K562 (cell line): ENCODE results near the gene GBA2. TPM values are rescaled to one million over a fixed set of nuclear protein-coding genes. Genes with fewer than 3 reads are reported as not detected.

Experiments
- BCOR ChIP-seq: fragments of 450-650 bp; IDR thresholded peaks from 2 replicates; pipeline ENCODE4 v1.6.1; 2016
- BRCA1 ChIP-seq, 2 experiments: fragments of 450-650 bp in 1 of 2; sonication (generic) in 1 of 2; formaldehyde crosslinking in 1 of 2; IDR thresholded peaks; 2 replicates each; pipeline versions ENCODE4 v1.5.0 to v1.6.1; 2017 to 2020; ENCODE audit warnings: mild to moderate bottlenecking in 1 of 2, missing genetic modification reagents in 1 of 2
- BRF1 ChIP-seq: IDR thresholded peaks from 3 replicates; pipeline ENCODE4 v1.6.1; 2011; ENCODE audit warnings: borderline replicate concordance, mild to moderate bottlenecking; ENCODE audit not compliant: insufficient read length; ENCODE audit errors: extremely low read depth
- CEBPG ChIP-seq, 3 experiments: fragments of 200-800 bp in 1 of 3; sonication (Bioruptor generic) in 1 of 3; sonication (generic) in 1 of 3; formaldehyde crosslinking in 1 of 3; IDR thresholded peaks in 2 of 3; conservative IDR thresholded peaks in 1 of 3; 2 replicates each; pipeline versions ENCODE4 v1.6.1 to v1.8.0; 2016 to 2022; ENCODE audit warnings: missing compliant biosample characterization in 2 of 3, missing genetic modification characterization in 2 of 3, mild to moderate bottlenecking in 1 of 3, missing genetic modification reagents in 1 of 3
- DMBX1 ChIP-seq: fragments of 250-450 bp; sonication (Bioruptor Pico); IDR thresholded peaks from 2 replicates; pipeline ENCODE4 v1.8.0; 2022; ENCODE audit warnings: inconsistent platforms, mild to moderate bottlenecking, moderate library complexity, borderline replicate concordance
- EHMT2 ChIP-seq: fragments of 450-650 bp; IDR thresholded peaks from 2 replicates; pipeline ENCODE4 v1.6.1; 2018; ENCODE audit warnings: antibody characterized with exemption
- GABPA ChIP-seq: fragments of 200-800 bp; sonication (Bioruptor generic); conservative IDR thresholded peaks from 2 replicates; pipeline ENCODE4 v1.6.1; 2016; ENCODE audit warnings: low read depth, missing genetic modification characterization, missing compliant biosample characterization
- JUNB ChIP-seq: fragments of 450-650 bp; formaldehyde crosslinking; conservative IDR thresholded peaks from 2 replicates; pipeline ENCODE4 v1.4.0; 2020; ENCODE audit warnings: mild to moderate bottlenecking
- MCM5 ChIP-seq: fragments of 450-650 bp; IDR thresholded peaks from 2 replicates; pipeline ENCODE4 v1.6.1; 2016; ENCODE audit warnings: low read depth
- NCOA6 ChIP-seq: fragments of 450-650 bp; IDR thresholded peaks from 2 replicates; pipeline ENCODE4 v1.6.1; 2017; ENCODE audit warnings: mild to moderate bottlenecking
- NR2C2 ChIP-seq, 2 experiments: fragments of 200-800 bp in 1 of 2; sonication (Bioruptor generic) in 1 of 2; sonication (generic) in 1 of 2; formaldehyde crosslinking in 1 of 2; IDR thresholded peaks; 2 replicates each; pipeline versions ENCODE4 v1.6.1 to v1.8.0; 2016 to 2022; ENCODE audit warnings: mild to moderate bottlenecking in 1 of 2, missing compliant biosample characterization in 1 of 2, missing genetic modification characterization in 1 of 2, missing genetic modification reagents in 1 of 2
- PHTF2 ChIP-seq: fragments of 250-450 bp; sonication (Bioruptor Pico); IDR thresholded peaks from 2 replicates; pipeline ENCODE4 v1.5.0; 2021; ENCODE audit warnings: mild to moderate bottlenecking
- SMARCA5 ChIP-seq: fragments of 450-650 bp; IDR thresholded peaks from 2 replicates; pipeline ENCODE4 v1.6.1; 2016
- SPI1 ChIP-seq: IDR thresholded peaks from 2 replicates; pipeline ENCODE4 v1.6.1; 2011; ENCODE audit warnings: low read depth, low read length, control low read depth, borderline replicate concordance
- STAT5A ChIP-seq: IDR thresholded peaks from 2 replicates; pipeline ENCODE4 v1.6.1; 2012; ENCODE audit warnings: low read length, inconsistent platforms, borderline replicate concordance
- ZNF224 ChIP-seq: sonication (generic); formaldehyde crosslinking; IDR thresholded peaks from 2 replicates; pipeline ENCODE4 v1.8.0; 2022; ENCODE audit warnings: mild to moderate bottlenecking, missing genetic modification reagents
- ZNF436 ChIP-seq: fragments of 250-450, 450-650 bp; sonication (Bioruptor Pico); formaldehyde crosslinking; IDR thresholded peaks from 2 replicates; pipeline ENCODE4 v1.7.0; 2020; ENCODE audit warnings: mild to moderate bottlenecking
- ZNF551 ChIP-seq: fragments of 250-450 bp; sonication (Bioruptor Pico); IDR thresholded peaks from 2 replicates; pipeline ENCODE4 v1.5.0; 2021; ENCODE audit warnings: mild to moderate bottlenecking, moderate library complexity
- polyA plus RNA-seq, 8 experiments: library from polyadenylated mRNA; depleted of rRNA in 4 of 8; stranded (reverse) in 5 of 8; unstranded in 3 of 8; fragments of >200 nt; fragmentation: Nextera tagmentation in 2 of 8; fragmentation: Illumina TruSeq in 1 of 8; extraction: Ambion mirVana in 2 of 8; extraction: Trizol in 1 of 8; gene quantifications; 2 replicates each; pipeline versions ENCODE4 v1.2.1 to v1.2.3, GENCODE V29; 2011 to 2014; ENCODE audit warnings: inconsistent platforms in 1 of 8, missing spikeins in 1 of 8
- total RNA-seq, 7 experiments: library from RNA; depleted of rRNA in 6 of 7; stranded (reverse); fragments of >200 nt in 6 of 7; fragmentation: Illumina TruSeq in 2 of 7; extraction: Trizol in 2 of 7; gene quantifications; 2 replicates each; pipeline versions ENCODE4 v1.2.1 to v1.2.3, GENCODE V29; 2011 to 2021; ENCODE audit warnings: low replicate concordance in 1 of 7
- TF ChIP-seq, protein P1 (sequence below): IDR thresholded peaks from 3 replicates; pipeline ENCODE4 v1.6.1; 2011; ENCODE audit warnings: borderline replicate concordance, mild to moderate bottlenecking, moderate library complexity; ENCODE audit not compliant: insufficient read length; ENCODE audit errors: extremely low read depth
- TF ChIP-seq, protein P2 (sequence below): fragments of 150-350 bp; conservative IDR thresholded peaks from 2 replicates; pipeline ENCODE4 v1.6.1; 2014; ENCODE audit warnings: low read length
- TF ChIP-seq, protein P3 (sequence below): sonication (generic); formaldehyde crosslinking; IDR thresholded peaks from 2 replicates; pipeline ENCODE4 v1.8.0; 2022; ENCODE audit warnings: mild to moderate bottlenecking, missing genetic modification reagents

The GBA2 gene
- total and polyA plus RNA-seq, 9 of the 15 experiments (the other 6 are each of a cell fraction or from before 2014, with no cell fraction given): 14.1 to 60.4 (median 32.1) TPM

DNA sequence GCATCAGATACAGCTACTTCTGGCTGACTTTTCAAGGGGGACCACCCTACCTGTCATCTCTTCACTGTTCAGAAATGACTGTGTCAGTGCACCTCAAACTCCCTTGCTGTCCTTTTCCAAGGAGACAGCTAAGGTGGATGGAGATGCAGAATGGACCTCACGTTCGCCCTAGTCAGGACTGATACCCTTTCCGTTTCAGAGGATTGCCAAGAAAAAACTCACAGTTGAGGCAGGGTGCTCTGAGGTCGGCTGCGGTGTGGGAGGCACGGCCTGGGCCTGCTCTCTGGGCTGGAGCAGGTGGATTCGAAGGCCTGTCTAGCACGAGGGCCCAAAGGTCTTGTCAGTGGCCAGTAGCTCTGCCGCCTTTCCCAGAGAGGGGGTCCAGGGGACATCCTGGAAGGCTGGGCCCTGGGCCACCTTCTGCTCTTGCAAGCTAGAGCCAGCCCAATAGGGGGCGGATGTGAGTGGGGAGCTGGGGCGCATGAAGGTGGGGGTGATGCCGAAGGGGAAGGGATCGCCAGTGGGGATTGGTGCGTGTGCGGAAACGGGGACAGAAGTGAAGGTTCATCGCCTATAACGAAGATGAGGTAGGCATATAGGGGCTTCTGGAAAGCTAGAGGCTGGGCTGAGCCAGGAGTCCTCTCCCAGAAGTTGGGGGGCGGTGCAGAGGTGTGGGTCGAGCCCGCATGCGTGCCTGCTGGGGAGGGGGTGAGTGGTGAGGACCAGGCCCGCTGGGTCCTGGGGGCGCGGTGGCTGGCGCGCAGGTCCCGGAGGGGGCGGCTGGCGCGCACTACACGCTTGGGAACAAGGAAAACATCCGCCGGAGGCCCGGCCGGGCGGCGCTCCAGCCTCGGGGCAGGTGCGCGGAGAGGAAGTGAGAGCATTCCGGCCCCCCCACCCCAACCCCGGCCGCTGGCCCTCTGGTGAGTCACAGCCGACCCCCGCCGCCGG lies 7.5 kb upstream of the GBA2 start (continued):
- TF ChIP-seq, protein P1, sequence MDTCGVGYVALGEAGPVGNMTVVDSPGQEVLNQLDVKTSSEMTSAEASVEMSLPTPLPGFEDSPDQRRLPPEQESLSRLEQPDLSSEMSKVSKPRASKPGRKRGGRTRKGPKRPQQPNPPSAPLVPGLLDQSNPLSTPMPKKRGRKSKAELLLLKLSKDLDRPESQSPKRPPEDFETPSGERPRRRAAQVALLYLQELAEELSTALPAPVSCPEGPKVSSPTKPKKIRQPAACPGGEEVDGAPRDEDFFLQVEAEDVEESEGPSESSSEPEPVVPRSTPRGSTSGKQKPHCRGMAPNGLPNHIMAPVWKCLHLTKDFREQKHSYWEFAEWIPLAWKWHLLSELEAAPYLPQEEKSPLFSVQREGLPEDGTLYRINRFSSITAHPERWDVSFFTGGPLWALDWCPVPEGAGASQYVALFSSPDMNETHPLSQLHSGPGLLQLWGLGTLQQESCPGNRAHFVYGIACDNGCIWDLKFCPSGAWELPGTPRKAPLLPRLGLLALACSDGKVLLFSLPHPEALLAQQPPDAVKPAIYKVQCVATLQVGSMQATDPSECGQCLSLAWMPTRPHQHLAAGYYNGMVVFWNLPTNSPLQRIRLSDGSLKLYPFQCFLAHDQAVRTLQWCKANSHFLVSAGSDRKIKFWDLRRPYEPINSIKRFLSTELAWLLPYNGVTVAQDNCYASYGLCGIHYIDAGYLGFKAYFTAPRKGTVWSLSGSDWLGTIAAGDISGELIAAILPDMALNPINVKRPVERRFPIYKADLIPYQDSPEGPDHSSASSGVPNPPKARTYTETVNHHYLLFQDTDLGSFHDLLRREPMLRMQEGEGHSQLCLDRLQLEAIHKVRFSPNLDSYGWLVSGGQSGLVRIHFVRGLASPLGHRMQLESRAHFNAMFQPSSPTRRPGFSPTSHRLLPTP: no peak
- TF ChIP-seq MCM5 (no peak), GABPA (tag) (0 out of 2 replicates have a peak, but pooled peaks have one; percentile 57), BRCA1 (IDR thresholded peaks at IDR 0.05) (no peak), BRCA1 (CRISPR knock-in tag; IDR thresholded peaks at IDR 0.05) (no peak), SMARCA5 (no peak), ZNF436 (CRISPR knock-in tag) (no peak), BCOR (no peak), BRF1 (no peak), CEBPG (CRISPR knock-in tag; IDR thresholded peaks at IDR 0.05) (no peak), CEBPG (tag; conservative IDR thresholded peaks at IDR 0.05 in 1 of 2, IDR thresholded peaks at IDR 0.05 in 1 of 2) (no peak), JUNB (CRISPR knock-in tag) (no peak), SPI1 (peak; percentile 54; the same call in 1 of the 2 replicates), NCOA6 (no peak), PHTF2 (CRISPR knock-in tag) (no peak), NR2C2 (CRISPR knock-in tag; IDR thresholded peaks at IDR 0.05) (no peak), NR2C2 (tag; IDR thresholded peaks at IDR 0.05) (no peak; the same call in 1 of the 2 replicates), EHMT2 (0 out of 2 replicates have a peak, but pooled peaks have one; percentile 37), DMBX1 (no peak), STAT5A (no peak), ZNF551 (CRISPR knock-in tag) (no peak), ZNF224 (CRISPR knock-in tag) (no peak)
- TF ChIP-seq, protein P2, sequence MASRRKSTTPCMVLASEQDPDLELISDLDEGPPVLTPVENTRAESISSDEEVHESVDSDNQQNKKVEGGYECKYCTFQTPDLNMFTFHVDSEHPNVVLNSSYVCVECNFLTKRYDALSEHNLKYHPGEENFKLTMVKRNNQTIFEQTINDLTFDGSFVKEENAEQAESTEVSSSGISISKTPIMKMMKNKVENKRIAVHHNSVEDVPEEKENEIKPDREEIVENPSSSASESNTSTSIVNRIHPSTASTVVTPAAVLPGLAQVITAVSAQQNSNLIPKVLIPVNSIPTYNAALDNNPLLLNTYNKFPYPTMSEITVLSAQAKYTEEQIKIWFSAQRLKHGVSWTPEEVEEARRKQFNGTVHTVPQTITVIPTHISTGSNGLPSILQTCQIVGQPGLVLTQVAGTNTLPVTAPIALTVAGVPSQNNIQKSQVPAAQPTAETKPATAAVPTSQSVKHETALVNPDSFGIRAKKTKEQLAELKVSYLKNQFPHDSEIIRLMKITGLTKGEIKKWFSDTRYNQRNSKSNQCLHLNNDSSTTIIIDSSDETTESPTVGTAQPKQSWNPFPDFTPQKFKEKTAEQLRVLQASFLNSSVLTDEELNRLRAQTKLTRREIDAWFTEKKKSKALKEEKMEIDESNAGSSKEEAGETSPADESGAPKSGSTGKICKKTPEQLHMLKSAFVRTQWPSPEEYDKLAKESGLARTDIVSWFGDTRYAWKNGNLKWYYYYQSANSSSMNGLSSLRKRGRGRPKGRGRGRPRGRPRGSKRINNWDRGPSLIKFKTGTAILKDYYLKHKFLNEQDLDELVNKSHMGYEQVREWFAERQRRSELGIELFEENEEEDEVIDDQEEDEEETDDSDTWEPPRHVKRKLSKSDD: no peak
- TF ChIP-seq, protein P3, sequence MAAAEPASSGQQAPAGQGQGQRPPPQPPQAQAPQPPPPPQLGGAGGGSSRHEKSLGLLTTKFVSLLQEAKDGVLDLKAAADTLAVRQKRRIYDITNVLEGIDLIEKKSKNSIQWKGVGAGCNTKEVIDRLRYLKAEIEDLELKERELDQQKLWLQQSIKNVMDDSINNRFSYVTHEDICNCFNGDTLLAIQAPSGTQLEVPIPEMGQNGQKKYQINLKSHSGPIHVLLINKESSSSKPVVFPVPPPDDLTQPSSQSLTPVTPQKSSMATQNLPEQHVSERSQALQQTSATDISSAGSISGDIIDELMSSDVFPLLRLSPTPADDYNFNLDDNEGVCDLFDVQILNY: no peak
